Thoracic aorta (tissue), 2 donors: ENCODE data around the gene FHIP1B. TPM values are rescaled to one million over a fixed set of nuclear protein-coding genes. Genes with fewer than 3 reads are reported as not detected.

Experiments
- ATAC-seq: fragments of 150-250 bp; one replicate; pipeline ENCODE4 v1.8.0; 2017; ENCODE audit warnings: low read depth; ENCODE audit not compliant: insufficient number of reproducible peaks, low FRiP score
- DNase-seq: peaks from one replicate; pipeline ENCODE4 v3.0.0-alpha.2; 2020; ENCODE audit warnings: low spot score
- H3K27ac ChIP-seq, 2 donors: fragments of 200-600 bp; sonication (generic); 1 replicate in 1 of 2; 2 replicates in 1 of 2; pipeline ENCODE4 v1.5.1; 2016; ENCODE audit warnings: mild to moderate bottlenecking in 2 of 2, moderate library complexity in 2 of 2
- H3K27me3 ChIP-seq: fragments of 200-600 bp; sonication (generic); replicated peaks from 2 replicates; pipeline ENCODE4 v1.6.0; 2016; ENCODE audit warnings: mild to moderate bottlenecking; ENCODE audit not compliant: insufficient read depth
- H3K36me3 ChIP-seq: fragments of 200-600 bp; sonication (generic); one replicate; pipeline ENCODE4 v1.5.1; 2016
- H3K4me1 ChIP-seq, 2 donors: fragments of 200-600 bp; sonication (generic); 1 replicate in 1 of 2; 2 replicates in 1 of 2; pipeline versions ENCODE4 v1.5.1 to v1.6.0; 2016; ENCODE audit warnings: low read depth in 2 of 2, mild to moderate bottlenecking in 1 of 2; ENCODE audit not compliant: control insufficient read depth in 1 of 2
- H3K4me3 ChIP-seq: fragments of 200-600 bp; sonication (generic); 2 replicates; pipeline ENCODE4 v1.5.1; 2016; ENCODE audit warnings: mild to moderate bottlenecking
- H3K9me3 ChIP-seq: fragments of 200-600 bp; sonication (generic); 2 replicates; pipeline ENCODE4 v1.5.1; 2016
- CTCF ChIP-seq: fragments of 200-600 bp; sonication (generic); IDR thresholded peaks from one replicate; pipeline ENCODE4 v1.5.1; 2019; ENCODE audit warnings: antibody characterized with exemption
- total RNA-seq, 2 donors: library from RNA; depleted of rRNA; stranded (reverse); fragments of >200 nt; gene quantifications; one replicate each; pipeline versions ENCODE4 v1.1.0 to v1.2.3, GENCODE V29; 2016

FHIP1B gene
- total RNA-seq, 2 donors from 2014 or later = 53.4 to 63.2 TPM

- no peak for DNase-seq
- H3K27ac ChIP-seq = no peak overlapping the region
- no peak for TF ChIP-seq CTCF
- no peak for ATAC-seq
- no peaks in the 10 kb centered on the region for H3K4me1 ChIP-seq
- no peaks in the 10 kb centered on the region for H3K27me3 ChIP-seq
- no peak overlapping the region for H3K4me3 ChIP-seq
- no peaks in the 10 kb centered on the region for H3K36me3 ChIP-seq
- H3K9me3 ChIP-seq = no peaks in the 10 kb centered on the region
These were observed 59.0 kb downstream of the FHIP1B start for GRCh38 chr11:6175440-6175839.

GRCh38 chr11:6170226-6170625 is 64.2 kb downstream of the FHIP1B start, which contains the start of gene OR52B2:
Gene OR52B2 (minus strand): TSS chr11:6170326. CDS start chr11:6170326, 0 bp downstream.
- H3K36me3 ChIP-seq = no peaks in the 10 kb centered on the region
- no peak within 1 kb of the TSS for H3K27ac ChIP-seq
- H3K27me3 ChIP-seq = no peaks in the 10 kb centered on the region
- ATAC-seq (no peak), DNase-seq (no peak)
- TF ChIP-seq CTCF = no peak
- H3K4me3 ChIP-seq = no peak within 1 kb of the TSS
- H3K4me1 ChIP-seq = no peaks in the 10 kb centered on the region
- H3K9me3 ChIP-seq = no peaks in the 10 kb centered on the region

Other genes with a start within 250 kb of the FHIP1B start
- not detected for gene OR52L1, start 247.7 kb downstream of the FHIP1B start, total RNA-seq
- not detected for gene OR56A4, start 227.7 kb downstream of the FHIP1B start, total RNA-seq
- not detected for gene OR56A1, start 203.9 kb downstream of the FHIP1B start, total RNA-seq
- not detected for gene OR56B4, start 127.0 kb downstream of the FHIP1B start, total RNA-seq
- gene OR52B2, start 64.3 kb downstream of the FHIP1B start, total RNA-seq = not detected
- not detected for gene OR52W1, start 35.4 kb downstream of the FHIP1B start, total RNA-seq
- gene C11orf42, start 29.1 kb downstream of the FHIP1B start, total RNA-seq = not detected
- not detected for gene CNGA4, start 4.5 kb upstream of the FHIP1B start, total RNA-seq
- not detected for gene CCKBR, start 25.2 kb upstream of the FHIP1B start, total RNA-seq
- 100 to 1,000 TPM; 303 to 717 TPM for gene CAVIN3, start 85.9 kb upstream of the FHIP1B start, total RNA-seq
- 10 to 100 TPM; 36.6 to 51.3 TPM for gene SMPD1, start 155.8 kb upstream of the FHIP1B start, total RNA-seq
- 10 to 100 TPM; 40.0 to 63.6 TPM for gene APBB1, start 184.5 kb upstream of the FHIP1B start, total RNA-seq
- gene HPX, start 206.4 kb upstream of the FHIP1B start, total RNA-seq = 1 to 10 TPM in 1 of 2 donors, under 1 TPM in 1; 0.54 to 2.9 TPM
- 10 to 100 TPM; 40.3 to 40.4 TPM for gene TRIM3, start 239.3 kb upstream of the FHIP1B start, total RNA-seq
- 10 to 100 TPM; 52.1 to 62.8 TPM for gene ARFIP2, start 246.7 kb upstream of the FHIP1B start, total RNA-seq
- gene TIMM10B, start 246.9 kb upstream of the FHIP1B start, total RNA-seq = 10 to 100 TPM; 47.7 to 49.9 TPM